ENCODE results near the gene C10orf62.

Gene C10orf62

GRCh38 chr10:97631098-97631497 lies 41.6 kb downstream of the C10orf62 start (continued):
- no peak for TF ChIP-seq HOXD13 (CRISPR knock-in tag; IDR thresholded peaks at IDR 0.05; ENCODE audit: borderline replicate concordance)
- no peak for TF ChIP-seq BCL11A (tag by site-specific recombination; IDR thresholded peaks at IDR 0.05; ENCODE audit: low read depth)
- no peak for TF ChIP-seq ZNF843 (tag by site-specific recombination; IDR thresholded peaks at IDR 0.05)

GRCh38 chr10:97632949-97633884 lies 43.7 kb downstream of the C10orf62 start, which contains the start of gene MORN4:
TSS of gene MORN4 (minus strand) at chr10:97633500. CDS start at chr10:97619653, 13,847 bp downstream.
- peak within 1 kb of the TSS; percentile 65 for H3K4me3 ChIP-seq (ENCODE audit: low read depth, low read length)
- peak; percentile 85 for TF ChIP-seq SP2 (tag by site-specific recombination; IDR thresholded peaks at IDR 0.05)
- no peak for TF ChIP-seq ZNF777 (tag by site-specific recombination; IDR thresholded peaks at IDR 0.05; ENCODE audit: borderline replicate concordance)
- TF ChIP-seq ZEB2 (tag by site-specific recombination; IDR thresholded peaks at IDR 0.05): no peak
- no peak for TF ChIP-seq ZNF19 (tag by site-specific recombination; IDR thresholded peaks at IDR 0.05; ENCODE audit: low read depth)
- TF ChIP-seq ZNF10 (tag by site-specific recombination; IDR thresholded peaks at IDR 0.05): 0 out of 2 replicates have a peak, but pooled peaks have one; percentile 8
- peak; percentile 47 for TF ChIP-seq ZFHX2 (tag by site-specific recombination; conservative IDR thresholded peaks at IDR 0.05)
- peak; percentile 61 for TF ChIP-seq BCL11B (tag by site-specific recombination; IDR thresholded peaks at IDR 0.05; ENCODE audit: low read depth)
- TF ChIP-seq HOXC10 (CRISPR knock-in tag; IDR thresholded peaks at IDR 0.05): no peak
- peak; percentile 64; the same call in 1 of the 2 replicates for TF ChIP-seq SP7 (tag by site-specific recombination; IDR thresholded peaks at IDR 0.05)
- TF ChIP-seq ZNF692 (tag by site-specific recombination; IDR thresholded peaks at IDR 0.05): peak; percentile 99
- TF ChIP-seq ZNF184 (tag by site-specific recombination; IDR thresholded peaks at IDR 0.05): no peak
- TF ChIP-seq ZNF280C (tag by site-specific recombination; IDR thresholded peaks at IDR 0.05): no peak
- no peak for TF ChIP-seq OSR2 (tag by site-specific recombination; IDR thresholded peaks at IDR 0.05)
- no peak for TF ChIP-seq SCRT1 (tag by site-specific recombination; IDR thresholded peaks at IDR 0.05; ENCODE audit: borderline replicate concordance)
- TF ChIP-seq MYNN (tag by site-specific recombination; IDR thresholded peaks at IDR 0.05; ENCODE audit: borderline replicate concordance): peak; percentile 44; the same call in 1 of the 2 replicates
- no peak for TF ChIP-seq ZNF140 (tag by site-specific recombination; IDR thresholded peaks at IDR 0.05)
- no peak for TF ChIP-seq ZNF837 (tag by site-specific recombination; IDR thresholded peaks at IDR 0.05)
- no peak for TF ChIP-seq ZBTB7A (tag by site-specific recombination; IDR thresholded peaks at IDR 0.05; ENCODE audit: low read depth)
- TF ChIP-seq ZBTB10 (tag by site-specific recombination; IDR thresholded peaks at IDR 0.05): peak; percentile 52
- peak; percentile 75; the same call in 1 of the 2 replicates for TF ChIP-seq KLF8 (tag by site-specific recombination; IDR thresholded peaks at IDR 0.05)
- no peak for TF ChIP-seq ZNF654 (tag by site-specific recombination; IDR thresholded peaks at IDR 0.05; ENCODE audit: low read depth)
- TF ChIP-seq ZNF16 (tag by site-specific recombination; IDR thresholded peaks at IDR 0.05; ENCODE audit: low read depth): no peak
- no peak for TF ChIP-seq SALL2 (tag by site-specific recombination; IDR thresholded peaks at IDR 0.05; ENCODE audit: borderline replicate concordance)

More at GRCh38 chr10:97632949-97633884, 43.7 kb downstream of the C10orf62 start, which contains the start of gene MORN4:
- ChIA-PET POLR2A (interaction anchor here (1.0 kb wide), 1 partner anchor 103 kb away, joined by 3 read pairs; the partner anchor contains the start of gene ZFYVE27), CTCF (interaction anchor here (0.9 to 1.7 kb wide), 2 partner anchors 16 to 25 kb away, joined by 4 read pairs; no protein-coding TSS in a partner anchor)
- no peaks in the 10 kb centered on the region for H3K4me1 ChIP-seq (ENCODE audit: control insufficient read depth, insufficient read depth, low read length)
- H3K36me3 ChIP-seq (ENCODE audit: control insufficient read depth in 2 of 2, insufficient read depth in 1 of 2, low read length in 2 of 2): no peaks in the 10 kb centered on the region
- no peaks in the 10 kb centered on the region for H3K9me3 ChIP-seq (ENCODE audit: control insufficient read depth, insufficient read depth, low read depth, low read length)
- H3K27ac ChIP-seq (ENCODE audit: extremely low read depth, low read depth, low read length): no peak within 1 kb of the TSS; the same call in 1 of the 2 replicates

Data from HEK293 (cell line).